ENCODE measurements around the gene IGFL4. TPM values are rescaled to one million over a fixed set of nuclear protein-coding genes. Genes with fewer than 3 reads are reported as not detected.

The IGFL4 gene
- total and polyA plus RNA-seq, 2 of the 4 experiments (the other 2 are of a cell fraction) = not detected

GRCh38 chr19:46021531-46022041 lies 19.2 kb downstream of the IGFL4 start:
- H2AFZ ChIP-seq (replicated peaks; ENCODE audit: low read length, poor library complexity) = no peak overlapping the region
- in situ Hi-C loops (cut with MboI; ENCODE audit: low sequenced_read_pairs) (loop anchor here (10.0 kb wide), 1 partner anchor 53 kb away; no protein-coding TSS in a partner anchor), dilution Hi-C loops (cut with HindIII; ENCODE audit: low sequenced_read_pairs, unreplicated experiment) (no loop called here), intact Hi-C loops (cut with micrococcal nuclease) (no loop called here)
- H2AK5ac ChIP-seq (ENCODE audit: low read depth, low read length) = no peak overlapping the region
- H3K4me2 ChIP-seq (ENCODE audit: low read depth, low read length) = no peak overlapping the region
- H4K8ac ChIP-seq (ENCODE audit: low read depth in 2 of 2, low read length in 2 of 2) = no peak overlapping the region
- ChIA-PET POLR2A (ENCODE audit: unreplicated experiment) (no interaction called here), CTCF (no interaction called here)
- WGBS, 2 experiments (ENCODE audit: extremely low coverage in 2 of 2, insufficient read length in 1 of 2) = 60% methylated on average over 1 of the region's 11 CpGs; no CpG with 5 or more reads in 1 of the 2 experiments
- no peaks in the 10 kb centered on the region for H3K36me3 ChIP-seq (ENCODE audit: control insufficient read depth, insufficient read depth, low read length)
- H2BK5ac ChIP-seq (ENCODE audit: low read depth, low read length, poor library complexity, severe bottlenecking) = no peak overlapping the region
- no peak overlapping the region for H3K14ac ChIP-seq (replicated peaks; ENCODE audit: low read depth, low read length)
- no peak overlapping the region for H3K18ac ChIP-seq (ENCODE audit: low read depth, low read length)
- 0 out of 2 replicates have a peak, but pooled peaks cover 3% of the 10 kb centered on the region for H3K9me1 ChIP-seq (ENCODE audit: insufficient read depth, low read length)
- no peak overlapping the region for H3K4me3 ChIP-seq (ENCODE audit: insufficient read depth, low read depth, low read length)
- ATAC-seq (ENCODE audit: low read depth) (no peak), DNase-seq (no peak)
- H4K20me1 ChIP-seq (ENCODE audit: insufficient read depth, low read length) = peaks cover 4% of the 10 kb centered on the region; the same call in 1 of the 2 replicates
- BruUV-seq (replicated peaks) = no TSS peak
- H2BK120ac ChIP-seq (ENCODE audit: low read depth, low read length) = no peak overlapping the region
- no peak overlapping the region for H4K91ac ChIP-seq (ENCODE audit: insufficient read depth, low read depth, low read length)
- no peak for TF ChIP-seq RFX5 (IDR thresholded peaks at IDR 0.05; ENCODE audit: low read depth, low read length)
- TF ChIP-seq BHLHE40 (IDR thresholded peaks at IDR 0.05; ENCODE audit: low read depth, low read length) = no peak
- no peak for TF ChIP-seq FOS (IDR thresholded peaks at IDR 0.05; ENCODE audit: low read depth, low read length)
- no peak overlapping the region for H4K5ac ChIP-seq (ENCODE audit: low read depth, low read length)
- H3K23ac ChIP-seq (ENCODE audit: low read depth, low read length) = no peak overlapping the region
- no peak overlapping the region for H3K9ac ChIP-seq (ENCODE audit: low read depth, low read length)
- no peak overlapping the region for H3K56ac ChIP-seq (ENCODE audit: extremely low read depth, insufficient read depth, low read length)
- no peaks in the 10 kb centered on the region for H3K9me3 ChIP-seq (ENCODE audit: control insufficient read depth, insufficient read depth, low read length)
- H3K4ac ChIP-seq (ENCODE audit: low read depth, low read length) = no peak overlapping the region
- H2BK20ac ChIP-seq (ENCODE audit: low read depth, low read length) = no peak overlapping the region
- no peaks in the 10 kb centered on the region for H3K79me1 ChIP-seq (ENCODE audit: low read depth in 1 of 2, low read length in 2 of 2)
- H2BK15ac ChIP-seq (ENCODE audit: low read depth, low read length) = no peak overlapping the region
- H3K4me1 ChIP-seq (ENCODE audit: control insufficient read depth, insufficient read depth, low read length) = no peaks in the 10 kb centered on the region
- H3K27me3 ChIP-seq (ENCODE audit: control insufficient read depth, insufficient read depth, low read length) = peaks cover 2% of the 10 kb centered on the region; the same call in 1 of the 2 replicates
- no peak overlapping the region for H2AK9ac ChIP-seq (replicated peaks; ENCODE audit: low read depth, low read length, poor library complexity)
- no peak overlapping the region for H3K27ac ChIP-seq (ENCODE audit: insufficient read depth, low read length)
